Liver (tissue), 9 donors: Measurements from ENCODE around the gene WDR48. TPM values are rescaled to one million over a fixed set of nuclear protein-coding genes. Genes with fewer than 3 reads are reported as not detected.

Experiments used
- DNase-seq: peaks from one replicate; pipeline ENCODE4 v3.0.0-alpha.2; 2017; ENCODE audit warnings: low spot score
- H3K27ac ChIP-seq, 2 donors: one replicate each; pipeline ENCODE4 v1.7.0; 2013; ENCODE audit warnings: inconsistent platforms in 2 of 2, low read length in 2 of 2, control low read depth in 1 of 2, low read depth in 1 of 2, mild to moderate bottlenecking in 1 of 2
- H3K27me3 ChIP-seq, 4 donors: one replicate each; pipeline versions ENCODE4 v1.6.1 to v1.7.0; 2013; ENCODE audit warnings: low read length in 3 of 4, inconsistent platforms in 1 of 4, mild to moderate bottlenecking in 1 of 4, moderate library complexity in 1 of 4; ENCODE audit not compliant: control insufficient read depth in 4 of 4, insufficient read depth in 4 of 4
- H3K36me3 ChIP-seq, 4 donors: one replicate each; pipeline versions ENCODE4 v1.6.1 to v1.7.0; 2013; ENCODE audit warnings: low read length in 3 of 4, mild to moderate bottlenecking in 3 of 4, low read depth in 1 of 4, moderate library complexity in 1 of 4; ENCODE audit not compliant: control insufficient read depth in 4 of 4, insufficient read depth in 3 of 4
- H3K4me1 ChIP-seq, 4 donors: one replicate each; pipeline versions ENCODE4 v1.6.1 to v1.7.0; 2013; ENCODE audit warnings: low read length in 3 of 4, mild to moderate bottlenecking in 3 of 4, moderate library complexity in 1 of 4; ENCODE audit not compliant: control insufficient read depth in 4 of 4, insufficient read depth in 4 of 4
- H3K4me3 ChIP-seq, 3 donors: one replicate each; pipeline versions ENCODE4 v1.6.1 to v1.7.0; 2013; ENCODE audit warnings: low read length in 3 of 3, control low read depth in 1 of 3, low read depth in 1 of 3, mild to moderate bottlenecking in 1 of 3
- H3K9ac ChIP-seq, 2 donors: one replicate each; pipeline ENCODE4 v1.7.0; 2013; ENCODE audit warnings: low read length in 2 of 2, mild to moderate bottlenecking in 2 of 2, moderate library complexity in 2 of 2, control low read depth in 1 of 2, low read depth in 1 of 2
- H3K9me3 ChIP-seq, 4 donors: one replicate each; pipeline versions ENCODE4 v1.6.1 to v1.7.0; 2013; ENCODE audit warnings: low read length in 3 of 4; ENCODE audit not compliant: control insufficient read depth in 4 of 4
- ATF3 ChIP-seq: IDR thresholded peaks from 2 replicates; pipeline ENCODE4 v1.6.1; 2016; ENCODE audit warnings: antibody characterized with exemption
- CTCF ChIP-seq: fragments of 150-350 bp; IDR thresholded peaks from 2 replicates; pipeline ENCODE4 v1.5.1; 2017; ENCODE audit warnings: improper control_type of control experiment, low read depth, low read length; ENCODE audit not compliant: missing input control
- EGR1 ChIP-seq, 2 donors: IDR thresholded peaks; 2 replicates each; pipeline ENCODE4 v1.6.1; 2016 to 2018; ENCODE audit warnings: antibody characterized with exemption in 2 of 2, low read depth in 2 of 2
- FOXA1 ChIP-seq: IDR thresholded peaks from 2 replicates; pipeline ENCODE4 v1.6.1; 2016; ENCODE audit warnings: antibody characterized with exemption
- FOXA2 ChIP-seq: IDR thresholded peaks from 2 replicates; pipeline ENCODE4 v1.6.1; 2016; ENCODE audit warnings: antibody characterized with exemption
- GABPA ChIP-seq, 2 donors: IDR thresholded peaks in 1 of 2; conservative IDR thresholded peaks in 1 of 2; 2 replicates each; pipeline ENCODE4 v1.6.1; 2016; ENCODE audit warnings: antibody characterized with exemption in 2 of 2, mild to moderate bottlenecking in 1 of 2, moderate library complexity in 1 of 2
- HNF4A ChIP-seq, 2 donors: conservative IDR thresholded peaks; 2 replicates each; pipeline ENCODE4 v1.6.1; 2016; ENCODE audit warnings: antibody characterized with exemption in 2 of 2, mild to moderate bottlenecking in 2 of 2
- HNF4G ChIP-seq: IDR thresholded peaks from 2 replicates; pipeline ENCODE4 v1.6.1; 2016; ENCODE audit warnings: antibody characterized with exemption
- JUND ChIP-seq, 2 donors: IDR thresholded peaks; 2 replicates each; pipeline ENCODE4 v1.6.1; 2016; ENCODE audit warnings: antibody characterized with exemption in 2 of 2
- MAX ChIP-seq: IDR thresholded peaks from 2 replicates; pipeline ENCODE4 v1.6.1; 2016; ENCODE audit warnings: antibody characterized with exemption
- NR2F2 ChIP-seq: IDR thresholded peaks from 2 replicates; pipeline ENCODE4 v1.6.1; 2016; ENCODE audit warnings: antibody characterized with exemption
- RAD21 ChIP-seq, 2 donors: IDR thresholded peaks; 2 replicates each; pipeline ENCODE4 v1.6.1; 2016; ENCODE audit warnings: antibody characterized with exemption in 2 of 2, mild to moderate bottlenecking in 2 of 2
- REST ChIP-seq: IDR thresholded peaks from 2 replicates; pipeline ENCODE4 v1.6.1; 2016; ENCODE audit warnings: antibody characterized with exemption, mild to moderate bottlenecking
- RXRA ChIP-seq, 2 donors: IDR thresholded peaks; 2 replicates each; pipeline ENCODE4 v1.6.1; 2017 to 2018; ENCODE audit warnings: antibody characterized with exemption in 2 of 2, mild to moderate bottlenecking in 1 of 2
- SP1 ChIP-seq: IDR thresholded peaks from 2 replicates; pipeline ENCODE4 v1.6.1; 2018; ENCODE audit warnings: antibody characterized with exemption, mild to moderate bottlenecking
- TAF1 ChIP-seq: conservative IDR thresholded peaks from 2 replicates; pipeline ENCODE4 v1.6.1; 2016; ENCODE audit warnings: antibody characterized with exemption, mild to moderate bottlenecking
- YY1 ChIP-seq: IDR thresholded peaks from 2 replicates; pipeline ENCODE4 v1.6.1; 2016; ENCODE audit warnings: antibody characterized with exemption, mild to moderate bottlenecking
- ZBTB33 ChIP-seq: IDR thresholded peaks from 2 replicates; pipeline ENCODE4 v1.6.1; 2016; ENCODE audit warnings: antibody characterized with exemption
- WGBS: extraction: QIAGEN DNeasy Blood & Tissue Kit; methylation state at CpG from one replicate; pipeline ENCODE4 v1.1.7; 2013; 5-methylcytosine and 5-hydroxymethylcytosine counted together
- polyA plus RNA-seq, 2 donors: library from polyadenylated mRNA; stranded (reverse) in 1 of 2; unstranded in 1 of 2; fragments of 200-250 nt in 1 of 2; fragments of >200 nt in 1 of 2; fragmentation: Nextera tagmentation in 1 of 2; extraction: Ambion mirVana in 1 of 2; gene quantifications; one replicate each; pipeline versions ENCODE4 v1.2.1 to v1.2.3, GENCODE V29; 2013 to 2015
- total RNA-seq, 2 donors: library from RNA; depleted of rRNA; stranded (reverse); fragments of >200 nt; gene quantifications; one replicate each; pipeline ENCODE4 v1.2.3, GENCODE V29; 2014
- donor health status: healthy.
- donor health status: healthy.
- donor health status: healthy.
- donor health status: healthy.
- donor health status: healthy.

The WDR48 gene
- total and polyA plus RNA-seq, 4 donors: 8.0 to 24.9 (median 16.5) TPM

GRCh38 chr3:39052583-39052982 lies 767 bp downstream of the WDR48 start:
- Histone ChIP-seq H3K9ac (peak overlapping the region; percentile 76 to 94), H3K27ac (peak overlapping the region in 1 of 2 donors; percentile 95), H3K36me3 (no peaks in the 10 kb centered on the region), H3K27me3 (no peaks in the 10 kb centered on the region), H3K9me3 (no peaks in the 10 kb centered on the region), H3K4me1 (peaks cover 0 to 20% (median 14%) of the 10 kb centered on the region in 4 donors), H3K4me3 (peak overlapping the region; percentile 83 to 92 (median 86))
- DNase-seq: no peak
- 5% methylated on average over 11 of the region's 11 CpGs for WGBS
- TF ChIP-seq FOXA1: no peak
- TF ChIP-seq GABPA (IDR thresholded peaks at IDR 0.05 in 1 of 2, conservative IDR thresholded peaks at IDR 0.05 in 1 of 2): no peak
- TF ChIP-seq HNF4G: no peak
- no peak for TF ChIP-seq JUND (IDR thresholded peaks at IDR 0.05)
- no peak for TF ChIP-seq ATF3
- no peak for TF ChIP-seq RAD21 (IDR thresholded peaks at IDR 0.05)
- no peak for TF ChIP-seq TAF1
- no peak for TF ChIP-seq NR2F2

- H3K9ac ChIP-seq: no peak overlapping the region
- 61% methylated on average over 2 of the region's 2 CpGs for WGBS
- H3K27ac ChIP-seq: peak overlapping the region in 1 of 2 donors; percentile 10
- no peak overlapping the region for H3K4me3 ChIP-seq
- no peaks in the 10 kb centered on the region for H3K27me3 ChIP-seq
- H3K9me3 ChIP-seq: no peaks in the 10 kb centered on the region
- TF ChIP-seq GABPA (IDR thresholded peaks at IDR 0.05 in 1 of 2, conservative IDR thresholded peaks at IDR 0.05 in 1 of 2) (no peak), EGR1 (IDR thresholded peaks at IDR 0.05; ENCODE audit: low read depth in 2 of 2) (no peak), HNF4G (no peak), SP1 (no peak), HNF4A (conservative IDR thresholded peaks at IDR 0.05) (peak; percentile 44 to 49), YY1 (no peak)
- H3K4me1 ChIP-seq: peaks cover 0 to 20% (median 14%) of the 10 kb centered on the region in 4 donors
- no peak for DNase-seq
- no peaks in the 10 kb centered on the region for H3K36me3 ChIP-seq
These were observed 1.9 kb downstream of the WDR48 start for GRCh38 chr3:39053696-39054095.

GRCh38 chr3:39056151-39056550 lies 4.3 kb downstream of the WDR48 start:
- Histone ChIP-seq H3K27ac (no peak overlapping the region), H3K4me3 (no peak overlapping the region), H3K27me3 (no peaks in the 10 kb centered on the region), H3K9ac (no peak overlapping the region), H3K9me3 (no peaks in the 10 kb centered on the region), H3K4me1 (peaks cover 0 to 19% (median 14%) of the 10 kb centered on the region in 4 donors), H3K36me3 (no peaks in the 10 kb centered on the region)
- TF ChIP-seq EGR1 (IDR thresholded peaks at IDR 0.05; ENCODE audit: low read depth in 2 of 2) (no peak), HNF4G (no peak), CTCF (no peak), MAX (no peak), ATF3 (no peak), FOXA1 (no peak), NR2F2 (no peak), HNF4A (conservative IDR thresholded peaks at IDR 0.05) (no peak), RXRA (IDR thresholded peaks at IDR 0.05) (no peak), JUND (IDR thresholded peaks at IDR 0.05) (no peak), GABPA (IDR thresholded peaks at IDR 0.05 in 1 of 2, conservative IDR thresholded peaks at IDR 0.05 in 1 of 2) (no peak), REST (no peak), FOXA2 (no peak), ZBTB33 (no peak), RAD21 (IDR thresholded peaks at IDR 0.05) (no peak), YY1 (no peak)
- 89% methylated on average over 3 of the region's 3 CpGs for WGBS
- no peak for DNase-seq
